NB4 (cell line): ENCODE data around the gene MINDY1.

ENCODE experiments used
- DNase-seq: peaks from one replicate; pipeline ENCODE4 v3.0.0; 2010; ENCODE audit warnings: low read depth
- H3K4me3 ChIP-seq: one replicate; pipeline ENCODE4 v1.5.1; 2011; ENCODE audit warnings: mild to moderate bottlenecking, low read depth, low read length, moderate library complexity
- CTCF ChIP-seq: IDR thresholded peaks from one replicate; pipeline ENCODE4 v1.5.1; 2012; ENCODE audit warnings: low read depth, low read length
- MYC ChIP-seq: IDR thresholded peaks from 2 replicates; pipeline ENCODE4 v1.6.1; 2011; ENCODE audit warnings: low read depth, low read length
- POLR2A ChIP-seq: IDR thresholded peaks from 2 replicates; pipeline ENCODE4 v1.6.1; 2011; ENCODE audit warnings: mild to moderate bottlenecking; ENCODE audit not compliant: insufficient read length; ENCODE audit errors: extremely low read depth
- TF ChIP-seq, protein P1 (sequence below): IDR thresholded peaks from 2 replicates; pipeline ENCODE4 v1.6.1; 2011; ENCODE audit warnings: low read depth, low read length

The MINDY1 gene

DNA sequence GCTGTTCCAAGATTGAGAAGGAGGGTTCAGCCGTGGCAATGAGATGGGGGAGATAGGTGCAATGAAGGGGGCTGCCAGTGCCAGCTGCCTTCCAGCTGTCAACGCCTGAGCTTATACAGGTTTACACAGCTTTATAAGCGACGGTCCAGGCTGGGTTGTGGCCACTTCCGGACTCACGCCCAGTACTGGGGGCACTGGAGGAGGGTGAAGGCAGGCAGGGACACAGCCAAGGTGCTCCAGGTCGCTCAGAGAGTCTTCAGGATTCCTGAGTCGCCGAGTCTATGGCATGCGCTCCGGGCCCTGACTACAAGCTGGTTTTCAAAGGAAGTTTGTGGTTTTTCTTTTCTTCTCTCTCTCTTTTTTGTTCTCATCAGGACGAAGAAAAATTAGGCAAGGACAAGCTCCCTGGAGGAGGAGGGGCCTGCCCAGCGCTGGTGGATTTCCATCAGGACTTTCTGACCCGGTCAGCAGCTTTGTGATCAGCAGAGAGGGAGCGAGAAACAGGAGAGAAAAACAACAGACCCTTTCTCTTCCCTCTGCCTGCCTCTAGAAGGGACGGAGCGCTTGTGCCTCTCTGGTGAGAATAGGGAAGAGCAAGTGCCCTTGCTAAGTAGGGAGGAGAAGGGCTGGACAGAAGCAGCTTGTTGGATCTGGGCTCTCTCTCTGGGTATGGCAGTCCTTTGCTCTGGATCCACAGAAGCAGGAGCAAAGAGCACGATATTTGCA is at the start of gene MINDY1:
TSS of gene MINDY1 (minus strand) at position 576 of the 726 bp plus-strand sequence. CDS start 4,285 bp downstream, outside the sequence.
- DNase-seq, result peak; percentile 84

DNA sequence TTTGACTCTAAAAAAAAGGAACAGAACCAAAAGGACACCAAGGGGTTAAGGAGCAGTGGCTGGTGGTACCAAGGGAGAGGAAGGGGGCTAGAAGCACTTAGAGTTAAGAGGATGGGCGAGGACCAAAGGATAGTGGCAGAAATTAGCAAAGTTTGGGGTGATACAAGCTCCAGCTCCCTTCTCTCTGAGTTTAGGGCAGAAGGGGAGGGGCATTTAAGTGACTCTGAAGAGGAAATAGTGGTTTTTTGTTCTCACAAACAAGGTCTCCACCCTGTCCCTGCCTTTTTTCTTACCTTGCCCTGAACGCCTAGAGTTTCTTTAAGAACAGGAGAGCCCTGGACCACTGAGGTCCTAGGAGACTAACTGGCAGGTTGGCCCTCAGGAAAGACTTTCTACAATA is 49.4 kb upstream of the MINDY1 start:
- TF ChIP-seq POLR2A (no peak), MYC (no peak), CTCF (no peak)
- TF ChIP-seq, protein P1, sequence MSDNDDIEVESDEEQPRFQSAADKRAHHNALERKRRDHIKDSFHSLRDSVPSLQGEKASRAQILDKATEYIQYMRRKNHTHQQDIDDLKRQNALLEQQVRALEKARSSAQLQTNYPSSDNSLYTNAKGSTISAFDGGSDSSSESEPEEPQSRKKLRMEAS, result no peak
- peak; percentile 36 for DNase-seq
- peak overlapping the region; percentile 49 for H3K4me3 ChIP-seq

More for the DNA sequence above, at the start of gene MINDY1:
- peak within 1 kb of the TSS; percentile 68 for H3K4me3 ChIP-seq
- TF ChIP-seq CTCF, result peak; percentile 45
- TF ChIP-seq MYC, result no peak
- TF ChIP-seq POLR2A, result peak; percentile 18

GRCh38 chr1:151055581-151055980 is 48.9 kb upstream of the MINDY1 start:
- H3K4me3 ChIP-seq, result peak overlapping the region; percentile 23
- no peak for DNase-seq
- no peak for TF ChIP-seq CTCF
- no peak for TF ChIP-seq POLR2A
- TF ChIP-seq, protein P1, result no peak
- no peak for TF ChIP-seq MYC

GRCh38 chr1:151054971-151055547 is 48.4 kb upstream of the MINDY1 start:
- no peak for DNase-seq
- no peak overlapping the region for H3K4me3 ChIP-seq
- TF ChIP-seq MYC, result no peak
- TF ChIP-seq CTCF, result no peak
- TF ChIP-seq, protein P1, result no peak
- no peak for TF ChIP-seq POLR2A

DNA sequence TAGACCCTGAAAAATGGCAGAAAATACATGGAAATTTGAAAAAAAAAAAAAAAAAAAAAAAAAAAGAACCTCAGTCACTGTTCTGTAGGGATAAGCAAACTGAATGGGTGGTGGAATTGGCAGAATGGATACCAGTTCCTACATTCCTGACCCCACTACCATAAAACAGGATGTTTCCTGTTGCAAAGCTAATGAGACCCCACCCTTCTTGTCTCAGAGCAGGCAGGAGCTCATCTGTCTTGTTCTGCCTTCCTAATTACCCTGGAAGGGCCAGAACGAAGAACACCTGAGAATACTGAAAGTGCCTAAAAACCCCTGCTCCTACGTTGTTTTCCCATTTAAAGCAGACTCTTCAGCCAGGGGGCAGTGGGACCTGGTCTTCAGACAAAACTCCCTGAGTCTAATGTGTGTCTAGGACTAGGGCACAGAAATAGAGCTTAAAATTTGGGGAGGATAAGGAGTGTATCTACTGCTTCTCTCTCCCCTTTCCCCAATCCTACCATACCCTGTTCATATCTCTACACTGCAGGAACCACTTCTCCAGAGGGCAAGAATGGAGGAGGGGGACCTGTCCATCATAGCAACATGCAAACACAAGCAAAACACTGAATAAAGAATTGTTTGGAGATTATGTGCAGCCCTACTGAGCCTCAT is 44.8 kb upstream of the MINDY1 start:
- TF ChIP-seq MYC, result no peak
- TF ChIP-seq POLR2A, result no peak
- no peak for TF ChIP-seq CTCF
- no peak overlapping the region for H3K4me3 ChIP-seq
- no peak for DNase-seq
